H1 (cell line): Measurements from ENCODE around the gene EPN2. TPM values are rescaled to one million over a fixed set of nuclear protein-coding genes. Genes with fewer than 3 reads are reported as not detected.

Experiments used
- CTCF ChIA-PET: fragments of 300-600 bp; sonication (Branson Sonifier 250); formaldehyde crosslinking; loops from one replicate; lab custom pipeline; 2021; ENCODE audit not compliant: partially characterized antibody; lab: Charles Lee
- POLR2A ChIA-PET: fragments of 300-600 bp; sonication (Branson Sonifier 250); formaldehyde crosslinking; loops from one replicate; lab custom pipeline; 2021; ENCODE audit warnings: inconsistent platforms; ENCODE audit not compliant: partially characterized antibody; lab: Charles Lee
- DNase-seq, 2 experiments: peaks; one replicate each; pipeline versions ENCODE4 v3.0.0 to v3.0.0-alpha.2; 2010 to 2022; ENCODE audit warnings: low spot score in 2 of 2, low read depth in 1 of 2, mixed read lengths in 1 of 2
- FAIRE-seq: peaks from 2 replicates; lab custom pipeline; 2011; peaks lifted over from hg19 to GRCh38; lab: Jason Lieb, UNC
- H2AFZ ChIP-seq: 2 replicates; pipeline ENCODE4 v1.8.1; 2012; ENCODE audit warnings: low read length, inconsistent platforms
- H2AK5ac ChIP-seq: 2 replicates; pipeline ENCODE4 v1.6.1; 2013; ENCODE audit warnings: low read depth, low read length
- H2BK120ac ChIP-seq: replicated peaks from 2 replicates; pipeline ENCODE3; 2013; ENCODE audit warnings: low read depth, low read length, inconsistent platforms
- H2BK12ac ChIP-seq: 2 replicates; pipeline ENCODE4 v1.6.1; 2013; ENCODE audit warnings: low read depth, low read length
- H2BK15ac ChIP-seq: 2 replicates; pipeline ENCODE4 v1.6.1; 2013; ENCODE audit warnings: low read length
- H2BK20ac ChIP-seq: 2 replicates; pipeline ENCODE4 v1.6.1; 2013; ENCODE audit warnings: low read length
- H2BK5ac ChIP-seq: 2 replicates; pipeline ENCODE4 v1.6.1; 2013; ENCODE audit warnings: low read depth, low read length
- H3K14ac ChIP-seq: 2 replicates; pipeline ENCODE4 v1.6.1; 2013; ENCODE audit warnings: inconsistent platforms; ENCODE audit not compliant: insufficient read length
- H3K18ac ChIP-seq: 2 replicates; pipeline ENCODE4 v1.6.1; 2013; ENCODE audit warnings: low read length; ENCODE audit errors: extremely low read depth
- H3K23ac ChIP-seq: 2 replicates; pipeline ENCODE4 v1.6.1; 2013; ENCODE audit warnings: inconsistent platforms; ENCODE audit not compliant: insufficient read length
- H3K23me2 ChIP-seq: 2 replicates; pipeline ENCODE4 v1.6.1; 2013; ENCODE audit warnings: low read depth, low read length
- H3K27ac ChIP-seq: 2 replicates; pipeline ENCODE4 v1.6.1; 2011; ENCODE audit warnings: low read depth, low read length, inconsistent platforms
- H3K27me3 ChIP-seq, 4 experiments: replicated peaks in 1 of 4; 1 replicate in 1 of 4; 2 replicates in 3 of 4; pipeline versions ENCODE4 v1.6.1 to v1.8.1; 2011 to 2013; ENCODE audit warnings: low read length in 3 of 4, mild to moderate bottlenecking in 3 of 4, inconsistent platforms in 2 of 4, mixed read lengths in 2 of 4, moderate library complexity in 1 of 4; ENCODE audit not compliant: control insufficient read depth in 3 of 4, insufficient read depth in 3 of 4; ENCODE audit errors: extremely low read depth in 1 of 4
- H3K36me3 ChIP-seq, 4 experiments: 2 replicates each; pipeline versions ENCODE4 v1.6.1 to v1.8.1; 2011 to 2013; ENCODE audit warnings: mild to moderate bottlenecking in 4 of 4, low read length in 3 of 4, moderate library complexity in 2 of 4, control low read depth in 1 of 4, inconsistent platforms in 1 of 4; ENCODE audit not compliant: insufficient read depth in 4 of 4, control insufficient read depth in 2 of 4
- H3K4ac ChIP-seq: replicated peaks from 2 replicates; pipeline ENCODE3; 2013; ENCODE audit warnings: low read length, low read depth, mixed read lengths, inconsistent platforms; ENCODE audit not compliant: insufficient read length
- H3K4me1 ChIP-seq, 4 experiments: replicated peaks in 1 of 4; 1 replicate in 1 of 4; 2 replicates in 3 of 4; pipeline versions ENCODE4 v1.6.1 to v1.8.1; 2011 to 2013; ENCODE audit warnings: low read length in 3 of 4, inconsistent platforms in 2 of 4, mixed read lengths in 1 of 4; ENCODE audit not compliant: insufficient read depth in 4 of 4, control insufficient read depth in 3 of 4
- H3K4me2 ChIP-seq, 2 experiments: 2 replicates each; pipeline versions ENCODE4 v1.6.1 to v1.8.1; 2011 to 2013; ENCODE audit warnings: low read depth in 2 of 2, low read length in 2 of 2, control low read depth in 1 of 2, inconsistent platforms in 1 of 2, mild to moderate bottlenecking in 1 of 2; ENCODE audit not compliant: insufficient read depth in 1 of 2
- H3K4me3 ChIP-seq, 4 experiments: fragments of 200-600, 300-600 bp in 1 of 4; sonication (generic), shearing (Covaris generic), sonication (Bioruptor Twin) in 1 of 4; 2 replicates each; pipeline versions ENCODE4 v1.5.1 to v1.8.1; 2011 to 2016; ENCODE audit warnings: low read length in 4 of 4, low read depth in 3 of 4, control low read depth in 2 of 4, inconsistent platforms in 2 of 4, mild to moderate bottlenecking in 2 of 4, mixed read lengths in 1 of 4, moderate library complexity in 1 of 4; ENCODE audit not compliant: insufficient read depth in 2 of 4; ENCODE audit errors: extremely low read depth in 1 of 4
- H3K56ac ChIP-seq: replicated peaks from 2 replicates; pipeline ENCODE3; 2013; ENCODE audit warnings: low read depth, mild to moderate bottlenecking, mixed read lengths, low read length, inconsistent platforms; ENCODE audit not compliant: insufficient read length
- H3K79me1 ChIP-seq: 2 replicates; pipeline ENCODE4 v1.6.1; 2013; ENCODE audit warnings: low read depth, low read length, control low read depth
- H3K79me2 ChIP-seq, 2 experiments: 2 replicates each; pipeline versions ENCODE4 v1.6.1 to v1.8.1; 2012 to 2013; ENCODE audit warnings: low read length in 2 of 2, mild to moderate bottlenecking in 2 of 2, inconsistent platforms in 1 of 2; ENCODE audit not compliant: insufficient read depth in 2 of 2, control insufficient read depth in 1 of 2
- H3K9ac ChIP-seq, 4 experiments: replicated peaks in 1 of 4; 1 replicate in 1 of 4; 2 replicates in 3 of 4; pipeline versions ENCODE4 v1.6.1 to v1.8.1; 2011 to 2013; ENCODE audit warnings: low read depth in 3 of 4, low read length in 3 of 4, control low read depth in 2 of 4, mild to moderate bottlenecking in 2 of 4, moderate library complexity in 2 of 4, inconsistent platforms in 1 of 4; ENCODE audit errors: extremely low read depth in 1 of 4
- H3K9me3 ChIP-seq, 2 experiments: 2 replicates each; pipeline versions ENCODE4 v1.6.1 to v1.8.1; 2012 to 2013; ENCODE audit warnings: mild to moderate bottlenecking in 2 of 2, moderate library complexity in 2 of 2, control low read depth in 1 of 2, inconsistent platforms in 1 of 2, low read depth in 1 of 2, low read length in 1 of 2, mixed read lengths in 1 of 2; ENCODE audit not compliant: insufficient read depth in 2 of 2
- H4K20me1 ChIP-seq, 2 experiments: replicated peaks in 1 of 2; 2 replicates each; pipeline versions ENCODE3 to v1.8.1; 2011 to 2013; ENCODE audit warnings: inconsistent platforms in 2 of 2, low read length in 2 of 2, mild to moderate bottlenecking in 1 of 2; ENCODE audit not compliant: insufficient read depth in 2 of 2, control insufficient read depth in 1 of 2
- H4K5ac ChIP-seq: 2 replicates; pipeline ENCODE4 v1.6.1; 2013; ENCODE audit warnings: low read length, low read depth, mixed read lengths, inconsistent platforms; ENCODE audit not compliant: insufficient read length
- H4K8ac ChIP-seq: 2 replicates; pipeline ENCODE4 v1.8.0; 2013; ENCODE audit warnings: mild to moderate bottlenecking, moderate library complexity, low read length, inconsistent platforms; ENCODE audit not compliant: insufficient read depth; ENCODE audit errors: extremely low read depth
- H4K91ac ChIP-seq: replicated peaks from 2 replicates; pipeline ENCODE3; 2013; ENCODE audit warnings: low read length, mixed read lengths, inconsistent platforms; ENCODE audit not compliant: insufficient read length
- ATF3 ChIP-seq: IDR thresholded peaks from 2 replicates; pipeline ENCODE4 v1.6.1; 2011; ENCODE audit warnings: low read depth, mild to moderate bottlenecking, low read length; ENCODE audit not compliant: insufficient read depth
- BCL11A ChIP-seq, 2 experiments: IDR thresholded peaks; one replicate each; pipeline ENCODE4 v1.6.1; 2011; ENCODE audit warnings: low read depth in 2 of 2, low read length in 2 of 2, mild to moderate bottlenecking in 2 of 2
- CEBPB ChIP-seq: IDR thresholded peaks from 2 replicates; pipeline ENCODE4 v1.6.1; 2012; ENCODE audit warnings: low read depth, low read length
- KDM4A ChIP-seq: IDR thresholded peaks from one replicate; pipeline ENCODE4 v1.7.1; 2012; ENCODE audit warnings: low read depth, mild to moderate bottlenecking, moderate library complexity, low read length, inconsistent platforms; ENCODE audit not compliant: severe bottlenecking
- POLR2A ChIP-seq, 2 experiments: IDR thresholded peaks; 1 replicate in 1 of 2; 2 replicates in 1 of 2; pipeline ENCODE4 v1.6.1; 2011; ENCODE audit warnings: low read depth in 2 of 2, low read length in 2 of 2, mild to moderate bottlenecking in 2 of 2; ENCODE audit errors: control extremely low read depth in 1 of 2
- SP1 ChIP-seq: IDR thresholded peaks from 2 replicates; pipeline ENCODE4 v1.6.1; 2011; ENCODE audit warnings: low read depth, low read length
- SRF ChIP-seq: IDR thresholded peaks from 2 replicates; pipeline ENCODE4 v1.6.1; 2011; ENCODE audit warnings: mild to moderate bottlenecking, low read depth, low read length, moderate library complexity
- SUZ12 ChIP-seq: fragments of 200-600 bp; sonication (generic); IDR thresholded peaks from 2 replicates; pipeline ENCODE4 v1.6.1; 2012; ENCODE audit warnings: mild to moderate bottlenecking, inconsistent platforms, low read length, moderate library complexity, mixed read lengths
- YY1 ChIP-seq: IDR thresholded peaks from 2 replicates; pipeline ENCODE4 v1.6.1; 2011; ENCODE audit warnings: low read depth, mild to moderate bottlenecking, low read length
- WGBS, 2 experiments: shearing (Covaris generic) in 1 of 2; methylation state at CpG; one replicate each; pipeline versions ENCODE4 v1.1.6 to v1.1.7; 2013 to 2015; ENCODE audit warnings: low lambda C conversion rate in 2 of 2, mixed read lengths in 2 of 2, inconsistent platforms in 1 of 2, low coverage in 1 of 2, missing lambda C conversion rate in 1 of 2; ENCODE audit not compliant: insufficient replicate concordance in 2 of 2, insufficient coverage in 1 of 2, insufficient read length in 1 of 2; ENCODE audit errors: extremely low coverage in 1 of 2, missing lambda C conversion rate in 1 of 2; 5-methylcytosine and 5-hydroxymethylcytosine counted together
- polyA plus RNA-seq, 7 experiments: library from polyadenylated mRNA; depleted of rRNA in 3 of 7; stranded (reverse) in 5 of 7; unstranded in 2 of 7; fragments of >200 nt in 5 of 7; fragments of 200-250 nt in 2 of 7; gene quantifications; 1 replicate in 5 of 7; 2 replicates in 1 of 7; 4 replicates in 1 of 7; pipeline versions ENCODE4 v1.2.1 to v1.2.3, GENCODE V29; 2011 to 2013; ENCODE audit warnings: missing spikeins in 2 of 7, mixed read lengths in 2 of 7
- total RNA-seq: library from RNA; stranded (reverse); fragmentation: NEBNext Ultra II Directional; extraction: Animal tissue kit (Norgen Biotek cat#: 25700); gene quantifications from 2 replicates; pipeline ENCODE4 v1.2.1, GENCODE V29; 2021

EPN2 gene
- total and polyA plus RNA-seq, 2 of the 8 experiments (the other 6 are each of a cell fraction or from before 2014, with no cell fraction given), result 28.7 to 55.8 TPM

- peaks cover 3 to 29% (median 16%) of the 10 kb centered on the region in 4 experiments for H3K4me1 ChIP-seq
- no peak overlapping the region for H4K91ac ChIP-seq
- H4K5ac ChIP-seq, result no peak overlapping the region
- no peaks in the 10 kb centered on the region for H3K36me3 ChIP-seq
- 89% methylated on average over 8 of the region's 9 CpGs; no CpG with 5 or more reads in 1 of the 2 experiments for WGBS, 2 experiments
- no peak overlapping the region for H3K14ac ChIP-seq
- H3K27me3 ChIP-seq, result no peaks in the 10 kb centered on the region
- no peak overlapping the region; the same call in 1 of the 2 replicates for H2AK5ac ChIP-seq
- TF ChIP-seq SRF, result no peak
- no peak for TF ChIP-seq SUZ12
- no peak for TF ChIP-seq CEBPB
- TF ChIP-seq ATF3, result no peak
- TF ChIP-seq BCL11A (IDR thresholded peaks at IDR 0.05; ENCODE audit: low read depth in 2 of 2, low read length in 2 of 2), result no peak
- TF ChIP-seq SP1, result no peak
- TF ChIP-seq YY1, result no peak
- no peak for TF ChIP-seq KDM4A
- TF ChIP-seq POLR2A (IDR thresholded peaks at IDR 0.05; ENCODE audit: control extremely low read depth in 1 of 2, low read depth in 2 of 2, low read length in 2 of 2), result no peak
- no peak overlapping the region for H3K4me3 ChIP-seq
- peak overlapping the region; percentile 32; the same call in 1 of the 2 replicates for H3K18ac ChIP-seq
- peaks cover 0 to 31% of the 10 kb centered on the region in 2 experiments; a peak in 2 of 4 replicates for H3K79me2 ChIP-seq
- no peak overlapping the region for H3K23ac ChIP-seq
- no peak overlapping the region for H3K27ac ChIP-seq
- no peaks in the 10 kb centered on the region for H3K9me3 ChIP-seq
- peaks cover 6 to 15% of the 10 kb centered on the region in 2 experiments for H4K20me1 ChIP-seq
- peak overlapping the region in 1 of 2 experiments; percentile 21; a peak in 1 of 4 replicates for H3K4me2 ChIP-seq
- CTCF ChIA-PET, result interaction anchor here (1.9 kb wide), 1 partner anchor 25 kb away, joined by 4 read pairs; no protein-coding TSS in a partner anchor
- no peak overlapping the region for H2AFZ ChIP-seq
- H2BK120ac ChIP-seq, result no peak overlapping the region
- peak overlapping the region; percentile 9; the same call in 1 of the 2 replicates for H2BK15ac ChIP-seq
- FAIRE-seq (no peak), DNase-seq (no peak)
- H4K8ac ChIP-seq, result no peak overlapping the region
- H2BK12ac ChIP-seq, result 0 out of 2 replicates have a peak overlapping the region, but pooled peaks have one; percentile 62
- H3K79me1 ChIP-seq, result 0 out of 2 replicates have a peak, but pooled peaks cover 8% of the 10 kb centered on the region
- no peak overlapping the region for H3K56ac ChIP-seq
- no peak overlapping the region for H2BK20ac ChIP-seq
- H3K23me2 ChIP-seq, result no peaks in the 10 kb centered on the region
- POLR2A ChIA-PET, result interaction anchor here (1.0 kb wide), 1 partner anchor 27 kb away, joined by 3 read pairs; no protein-coding TSS in a partner anchor
- H3K9ac ChIP-seq, result no peak overlapping the region
- peak overlapping the region; percentile 26; the same call in 1 of the 2 replicates for H2BK5ac ChIP-seq
- no peak overlapping the region for H3K4ac ChIP-seq
Observed at GRCh38 chr17:19290066-19290705, 53.0 kb downstream of the EPN2 start.
